IPS-15b (cell line): ENCODE measurements around the gene B3GNT5.

Experiments
- H3K27me3 ChIP-seq: one replicate; pipeline ENCODE4 v1.6.1; 2013; ENCODE audit warnings: low read length; ENCODE audit not compliant: control insufficient read depth, insufficient read depth
- H3K36me3 ChIP-seq: one replicate; pipeline ENCODE4 v1.6.1; 2013; ENCODE audit warnings: low read length; ENCODE audit not compliant: control insufficient read depth, insufficient read depth
- H3K4me1 ChIP-seq: one replicate; pipeline ENCODE4 v1.6.1; 2013; ENCODE audit warnings: mild to moderate bottlenecking, low read length; ENCODE audit not compliant: control insufficient read depth, insufficient read depth
- H3K4me3 ChIP-seq: one replicate; pipeline ENCODE4 v1.5.1; 2013; ENCODE audit warnings: low read depth, low read length
- H3K9ac ChIP-seq: one replicate; pipeline ENCODE4 v1.6.1; 2013; ENCODE audit warnings: low read depth, mild to moderate bottlenecking, low read length
- H3K9me3 ChIP-seq: one replicate; pipeline ENCODE4 v1.6.1; 2013; ENCODE audit warnings: mild to moderate bottlenecking, low read length; ENCODE audit not compliant: control insufficient read depth, insufficient read depth

Gene B3GNT5

GRCh38 chr3:183239046-183239445, 14.0 kb upstream of the B3GNT5 start:
- peaks cover 8% of the 10 kb centered on the region for H3K9me3 ChIP-seq
- no peaks in the 10 kb centered on the region for H3K36me3 ChIP-seq
- no peaks in the 10 kb centered on the region for H3K4me1 ChIP-seq
- no peak overlapping the region for H3K4me3 ChIP-seq
- no peaks in the 10 kb centered on the region for H3K27me3 ChIP-seq
- no peak overlapping the region for H3K9ac ChIP-seq

GRCh38 chr3:183242431-183242830, 10.6 kb upstream of the B3GNT5 start:
- H3K27me3 ChIP-seq = no peaks in the 10 kb centered on the region
- H3K9me3 ChIP-seq = peaks cover 8% of the 10 kb centered on the region
- H3K36me3 ChIP-seq = no peaks in the 10 kb centered on the region
- no peak overlapping the region for H3K4me3 ChIP-seq
- H3K4me1 ChIP-seq = no peaks in the 10 kb centered on the region
- no peak overlapping the region for H3K9ac ChIP-seq

- H3K9ac ChIP-seq = no peak overlapping the region
- peaks cover 5% of the 10 kb centered on the region for H3K4me1 ChIP-seq
- peaks cover 8% of the 10 kb centered on the region for H3K9me3 ChIP-seq
- H3K27me3 ChIP-seq = no peaks in the 10 kb centered on the region
- no peak overlapping the region for H3K4me3 ChIP-seq
- no peaks in the 10 kb centered on the region for H3K36me3 ChIP-seq
Observed at GRCh38 chr3:183244219-183244618, 8.8 kb upstream of the B3GNT5 start.

- Histone ChIP-seq H3K9me3 (peaks cover 8% of the 10 kb centered on the region), H3K36me3 (no peaks in the 10 kb centered on the region), H3K27me3 (no peaks in the 10 kb centered on the region), H3K9ac (no peak overlapping the region), H3K4me3 (no peak overlapping the region), H3K4me1 (peaks cover 9% of the 10 kb centered on the region)
Observed at GRCh38 chr3:183244981-183245476, 8.0 kb upstream of the B3GNT5 start.

GRCh38 chr3:183247011-183247589, 6.0 kb upstream of the B3GNT5 start:
- Histone ChIP-seq H3K27me3 (peaks cover 11% of the 10 kb centered on the region), H3K36me3 (no peaks in the 10 kb centered on the region), H3K9ac (no peak overlapping the region), H3K9me3 (peaks cover 8% of the 10 kb centered on the region), H3K4me3 (no peak overlapping the region), H3K4me1 (peaks cover 9% of the 10 kb centered on the region)

GRCh38 chr3:183249006-183249718, 3.9 kb upstream of the B3GNT5 start:
- H3K4me1 ChIP-seq = peaks cover 9% of the 10 kb centered on the region
- no peaks in the 10 kb centered on the region for H3K36me3 ChIP-seq
- no peak overlapping the region for H3K9ac ChIP-seq
- peaks cover 26% of the 10 kb centered on the region for H3K27me3 ChIP-seq
- H3K4me3 ChIP-seq = no peak overlapping the region
- no peaks in the 10 kb centered on the region for H3K9me3 ChIP-seq

GRCh38 chr3:183252118-183252782, 803 bp upstream of the B3GNT5 start:
- peaks cover 35% of the 10 kb centered on the region for H3K27me3 ChIP-seq
- peak overlapping the region; percentile 20 for H3K4me3 ChIP-seq
- H3K4me1 ChIP-seq = peaks cover 21% of the 10 kb centered on the region
- H3K9ac ChIP-seq = no peak overlapping the region
- H3K9me3 ChIP-seq = no peaks in the 10 kb centered on the region
- no peaks in the 10 kb centered on the region for H3K36me3 ChIP-seq

GRCh38 chr3:183253528-183254486, 754 bp downstream of the B3GNT5 start:
- Histone ChIP-seq H3K9ac (peak overlapping the region; percentile 73), H3K27me3 (peaks cover 35% of the 10 kb centered on the region), H3K4me3 (peak overlapping the region; percentile 71), H3K4me1 (peaks cover 20% of the 10 kb centered on the region), H3K9me3 (no peaks in the 10 kb centered on the region), H3K36me3 (no peaks in the 10 kb centered on the region)

- H3K36me3 ChIP-seq = no peaks in the 10 kb centered on the region
- peak overlapping the region; percentile 73 for H3K9ac ChIP-seq
- H3K4me3 ChIP-seq = peak overlapping the region; percentile 71
- H3K9me3 ChIP-seq = no peaks in the 10 kb centered on the region
- peaks cover 35% of the 10 kb centered on the region for H3K27me3 ChIP-seq
- peaks cover 13% of the 10 kb centered on the region for H3K4me1 ChIP-seq
Observed at GRCh38 chr3:183254487-183255347, 1.7 kb downstream of the B3GNT5 start.

- Histone ChIP-seq H3K9ac (no peak overlapping the region), H3K36me3 (no peaks in the 10 kb centered on the region), H3K4me1 (peaks cover 12% of the 10 kb centered on the region), H3K27me3 (peaks cover 35% of the 10 kb centered on the region), H3K4me3 (peak overlapping the region; percentile 71), H3K9me3 (no peaks in the 10 kb centered on the region)
Observed at GRCh38 chr3:183255348-183255730, 2.3 kb downstream of the B3GNT5 start.
